Measurements from ENCODE around the gene KLHL3. TPM values are rescaled to one million over a fixed set of nuclear protein-coding genes. Genes with fewer than 3 reads are reported as not detected.

Gene KLHL3
- total and polyA plus RNA-seq, 8 donors, result 1.8 to 6.6 (median 3.1) TPM

- no peak for FAIRE-seq
- Histone ChIP-seq H3K27me3 (no peaks in the 10 kb centered on the region), H3K36me3 (no peaks in the 10 kb centered on the region), H3K4me1 (peaks cover under 1 to 15% (median 6%) of the 10 kb centered on the region in 3 donors), H3K9me3 (no peaks in the 10 kb centered on the region), H3K4me3 (no peak overlapping the region), H3K27ac (no peak overlapping the region)
- TF ChIP-seq, protein P1, sequence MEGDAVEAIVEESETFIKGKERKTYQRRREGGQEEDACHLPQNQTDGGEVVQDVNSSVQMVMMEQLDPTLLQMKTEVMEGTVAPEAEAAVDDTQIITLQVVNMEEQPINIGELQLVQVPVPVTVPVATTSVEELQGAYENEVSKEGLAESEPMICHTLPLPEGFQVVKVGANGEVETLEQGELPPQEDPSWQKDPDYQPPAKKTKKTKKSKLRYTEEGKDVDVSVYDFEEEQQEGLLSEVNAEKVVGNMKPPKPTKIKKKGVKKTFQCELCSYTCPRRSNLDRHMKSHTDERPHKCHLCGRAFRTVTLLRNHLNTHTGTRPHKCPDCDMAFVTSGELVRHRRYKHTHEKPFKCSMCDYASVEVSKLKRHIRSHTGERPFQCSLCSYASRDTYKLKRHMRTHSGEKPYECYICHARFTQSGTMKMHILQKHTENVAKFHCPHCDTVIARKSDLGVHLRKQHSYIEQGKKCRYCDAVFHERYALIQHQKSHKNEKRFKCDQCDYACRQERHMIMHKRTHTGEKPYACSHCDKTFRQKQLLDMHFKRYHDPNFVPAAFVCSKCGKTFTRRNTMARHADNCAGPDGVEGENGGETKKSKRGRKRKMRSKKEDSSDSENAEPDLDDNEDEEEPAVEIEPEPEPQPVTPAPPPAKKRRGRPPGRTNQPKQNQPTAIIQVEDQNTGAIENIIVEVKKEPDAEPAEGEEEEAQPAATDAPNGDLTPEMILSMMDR (IDR thresholded peaks at IDR 0.05), result peak; percentile 25 to 60 (median 42)
- peak in 4 of 6 donors; percentile 30 to 67 (median 47) for DNase-seq
- WGBS, 2 donors, result 68 to 72% methylated on average over 4 of the region's 4 CpGs
- intact Hi-C loops (cut with DNase I), result loop anchor here in 1 of 3 donors (5.0 kb wide), 1 partner anchor 81 kb away; no protein-coding TSS in a partner anchor
- peak; percentile 55 to 93 (median 86) for ATAC-seq
These were observed 7.2 kb upstream of the KLHL3 start for GRCh38 chr5:137743031-137743640.

DNA sequence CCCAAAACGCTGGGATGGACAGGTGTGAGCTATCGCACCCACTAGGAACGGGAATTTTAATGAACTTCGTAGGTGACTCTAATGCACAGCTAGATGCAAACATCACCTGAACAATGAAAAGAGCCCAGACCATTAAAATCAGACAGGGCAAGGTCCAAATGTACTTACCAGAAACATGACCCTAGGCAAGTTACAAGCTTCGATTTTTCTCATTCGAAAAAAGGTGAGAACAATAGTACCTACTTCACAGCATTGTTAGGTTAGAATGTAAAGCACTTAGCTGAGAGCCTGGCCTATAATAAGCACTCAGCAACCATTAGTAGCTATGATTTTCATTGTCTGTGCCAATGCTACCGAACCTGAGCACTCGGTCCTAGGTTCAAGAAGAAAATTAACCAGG is 5.8 kb upstream of the KLHL3 start:
- ATAC-seq, result no peak
- WGBS, 2 donors, result 65 to 66% methylated on average over 8 of the region's 8 CpGs
- Histone ChIP-seq H3K27me3 (no peaks in the 10 kb centered on the region), H3K4me3 (no peak overlapping the region), H3K9me3 (no peaks in the 10 kb centered on the region), H3K36me3 (no peaks in the 10 kb centered on the region), H3K4me1 (peaks cover 0 to 5% (median 0%) of the 10 kb centered on the region in 3 donors), H3K27ac (no peak overlapping the region)
- intact Hi-C loops (cut with DNase I), result loop anchor here in 1 of 3 donors (5.0 kb wide), 1 partner anchor 79 kb away; no protein-coding TSS in a partner anchor
- FAIRE-seq, result no peak
- no peak for DNase-seq
- TF ChIP-seq, protein P1 (IDR thresholded peaks at IDR 0.05), result no peak

DNA sequence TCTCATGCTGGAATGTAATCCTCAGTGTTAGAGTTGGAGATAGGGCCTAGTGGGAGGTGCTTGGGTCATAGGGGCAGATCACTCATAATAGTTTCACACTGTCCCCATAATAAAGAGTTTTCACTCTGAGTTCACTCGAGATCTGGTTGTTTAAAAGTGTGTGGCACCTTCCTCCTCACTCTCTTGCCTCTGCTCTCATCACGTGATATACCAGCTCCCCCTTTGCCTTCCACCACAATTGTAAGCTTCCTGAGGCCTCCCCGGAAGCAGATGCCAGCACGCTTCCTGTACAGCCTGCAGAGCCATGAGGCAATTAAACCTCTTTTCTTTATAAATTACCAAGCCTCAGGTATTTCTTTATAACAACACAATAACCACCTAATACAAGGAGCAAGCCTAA is 3.8 kb upstream of the KLHL3 start:
- DNase-seq (no peak), ATAC-seq (no peak), FAIRE-seq (no peak)
- H3K4me3 ChIP-seq, result no peak overlapping the region
- no peaks in the 10 kb centered on the region for H3K4me1 ChIP-seq
- no peaks in the 10 kb centered on the region for H3K9me3 ChIP-seq
- intact Hi-C loops (cut with DNase I), result loop anchor here in 2 of 3 donors (5.0 to 10.0 kb wide), 2 partner anchors 77 to 95 kb away; no protein-coding TSS in a partner anchor
- TF ChIP-seq, protein P1 (IDR thresholded peaks at IDR 0.05), result no peak
- H3K27ac ChIP-seq, result no peak overlapping the region
- 82 to 84% methylated on average over 4 of the region's 4 CpGs for WGBS, 2 donors
- H3K36me3 ChIP-seq, result no peaks in the 10 kb centered on the region
- H3K27me3 ChIP-seq, result no peaks in the 10 kb centered on the region

DNA sequence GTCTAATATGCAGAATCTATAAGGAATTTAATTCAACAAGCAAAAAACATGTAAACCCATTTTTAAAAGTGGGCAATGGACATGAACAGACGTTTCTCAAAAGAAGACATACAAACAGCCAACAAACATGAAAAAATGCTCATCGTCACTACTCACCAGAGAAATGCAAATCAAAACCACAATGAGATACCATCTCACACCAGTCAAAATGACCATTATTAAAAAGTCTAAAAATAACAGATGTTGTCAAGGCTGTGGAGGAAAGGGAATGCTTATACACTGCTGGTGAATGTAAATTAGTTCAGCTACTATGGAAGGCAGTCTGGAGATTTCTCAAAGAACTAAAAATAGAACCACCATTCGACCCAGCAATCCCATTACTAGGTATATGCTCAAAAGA is 3.1 kb upstream of the KLHL3 start:
- FAIRE-seq, result no peak
- WGBS, 2 donors, result 78 to 79% methylated on average over 3 of the region's 3 CpGs

More for the DNA sequence above, 3.1 kb upstream of the KLHL3 start:
- TF ChIP-seq, protein P1 (IDR thresholded peaks at IDR 0.05), result no peak
- Histone ChIP-seq H3K27me3 (no peaks in the 10 kb centered on the region), H3K4me1 (no peaks in the 10 kb centered on the region), H3K4me3 (no peak overlapping the region), H3K27ac (no peak overlapping the region), H3K9me3 (no peaks in the 10 kb centered on the region), H3K36me3 (no peaks in the 10 kb centered on the region)
- no peak for ATAC-seq
- intact Hi-C loops (cut with DNase I), result loop anchor here in 1 of 3 donors (10.0 kb wide), 1 partner anchor 94 kb away; no protein-coding TSS in a partner anchor
- DNase-seq, result no peak
